H1 (cell line): Measurements from ENCODE around the gene FKBP10. TPM values are rescaled to one million over a fixed set of nuclear protein-coding genes. Genes with fewer than 3 reads are reported as not detected.

Source experiments
- CTCF ChIA-PET: fragments of 300-600 bp; sonication (Branson Sonifier 250); formaldehyde crosslinking; loops from one replicate; lab custom pipeline; 2021; ENCODE audit not compliant: partially characterized antibody; lab: Charles Lee
- POLR2A ChIA-PET: fragments of 300-600 bp; sonication (Branson Sonifier 250); formaldehyde crosslinking; loops from one replicate; lab custom pipeline; 2021; ENCODE audit warnings: inconsistent platforms; ENCODE audit not compliant: partially characterized antibody; lab: Charles Lee
- DNase-seq, 2 experiments: peaks; one replicate each; pipeline versions ENCODE4 v3.0.0 to v3.0.0-alpha.2; 2010 to 2022; ENCODE audit warnings: low spot score in 2 of 2, low read depth in 1 of 2, mixed read lengths in 1 of 2
- FAIRE-seq: peaks from 2 replicates; lab custom pipeline; 2011; peaks lifted over from hg19 to GRCh38; lab: Jason Lieb, UNC
- H2AFZ ChIP-seq: 2 replicates; pipeline ENCODE4 v1.8.1; 2012; ENCODE audit warnings: low read length, inconsistent platforms
- H2AK5ac ChIP-seq: 2 replicates; pipeline ENCODE4 v1.6.1; 2013; ENCODE audit warnings: low read depth, low read length
- H2BK120ac ChIP-seq: replicated peaks from 2 replicates; pipeline ENCODE3; 2013; ENCODE audit warnings: low read depth, low read length, inconsistent platforms
- H2BK12ac ChIP-seq: 2 replicates; pipeline ENCODE4 v1.6.1; 2013; ENCODE audit warnings: low read depth, low read length
- H2BK15ac ChIP-seq: 2 replicates; pipeline ENCODE4 v1.6.1; 2013; ENCODE audit warnings: low read length
- H2BK20ac ChIP-seq: 2 replicates; pipeline ENCODE4 v1.6.1; 2013; ENCODE audit warnings: low read length
- H2BK5ac ChIP-seq: 2 replicates; pipeline ENCODE4 v1.6.1; 2013; ENCODE audit warnings: low read depth, low read length
- H3K14ac ChIP-seq: 2 replicates; pipeline ENCODE4 v1.6.1; 2013; ENCODE audit warnings: inconsistent platforms; ENCODE audit not compliant: insufficient read length
- H3K18ac ChIP-seq: 2 replicates; pipeline ENCODE4 v1.6.1; 2013; ENCODE audit warnings: low read length; ENCODE audit errors: extremely low read depth
- H3K23ac ChIP-seq: 2 replicates; pipeline ENCODE4 v1.6.1; 2013; ENCODE audit warnings: inconsistent platforms; ENCODE audit not compliant: insufficient read length
- H3K23me2 ChIP-seq: 2 replicates; pipeline ENCODE4 v1.6.1; 2013; ENCODE audit warnings: low read depth, low read length
- H3K27ac ChIP-seq: 2 replicates; pipeline ENCODE4 v1.6.1; 2011; ENCODE audit warnings: low read depth, low read length, inconsistent platforms
- H3K27me3 ChIP-seq, 4 experiments: replicated peaks in 1 of 4; 1 replicate in 1 of 4; 2 replicates in 3 of 4; pipeline versions ENCODE4 v1.6.1 to v1.8.1; 2011 to 2013; ENCODE audit warnings: low read length in 3 of 4, mild to moderate bottlenecking in 3 of 4, inconsistent platforms in 2 of 4, mixed read lengths in 2 of 4, moderate library complexity in 1 of 4; ENCODE audit not compliant: control insufficient read depth in 3 of 4, insufficient read depth in 3 of 4; ENCODE audit errors: extremely low read depth in 1 of 4
- H3K36me3 ChIP-seq, 4 experiments: 2 replicates each; pipeline versions ENCODE4 v1.6.1 to v1.8.1; 2011 to 2013; ENCODE audit warnings: mild to moderate bottlenecking in 4 of 4, low read length in 3 of 4, moderate library complexity in 2 of 4, control low read depth in 1 of 4, inconsistent platforms in 1 of 4; ENCODE audit not compliant: insufficient read depth in 4 of 4, control insufficient read depth in 2 of 4
- H3K4ac ChIP-seq: replicated peaks from 2 replicates; pipeline ENCODE3; 2013; ENCODE audit warnings: low read length, low read depth, mixed read lengths, inconsistent platforms; ENCODE audit not compliant: insufficient read length
- H3K4me1 ChIP-seq, 4 experiments: replicated peaks in 1 of 4; 1 replicate in 1 of 4; 2 replicates in 3 of 4; pipeline versions ENCODE4 v1.6.1 to v1.8.1; 2011 to 2013; ENCODE audit warnings: low read length in 3 of 4, inconsistent platforms in 2 of 4, mixed read lengths in 1 of 4; ENCODE audit not compliant: insufficient read depth in 4 of 4, control insufficient read depth in 3 of 4
- H3K4me2 ChIP-seq, 2 experiments: 2 replicates each; pipeline versions ENCODE4 v1.6.1 to v1.8.1; 2011 to 2013; ENCODE audit warnings: low read depth in 2 of 2, low read length in 2 of 2, control low read depth in 1 of 2, inconsistent platforms in 1 of 2, mild to moderate bottlenecking in 1 of 2; ENCODE audit not compliant: insufficient read depth in 1 of 2
- H3K4me3 ChIP-seq, 4 experiments: fragments of 200-600, 300-600 bp in 1 of 4; sonication (generic), shearing (Covaris generic), sonication (Bioruptor Twin) in 1 of 4; 2 replicates each; pipeline versions ENCODE4 v1.5.1 to v1.8.1; 2011 to 2016; ENCODE audit warnings: low read length in 4 of 4, low read depth in 3 of 4, control low read depth in 2 of 4, inconsistent platforms in 2 of 4, mild to moderate bottlenecking in 2 of 4, mixed read lengths in 1 of 4, moderate library complexity in 1 of 4; ENCODE audit not compliant: insufficient read depth in 2 of 4; ENCODE audit errors: extremely low read depth in 1 of 4
- H3K56ac ChIP-seq: replicated peaks from 2 replicates; pipeline ENCODE3; 2013; ENCODE audit warnings: low read depth, mild to moderate bottlenecking, mixed read lengths, low read length, inconsistent platforms; ENCODE audit not compliant: insufficient read length
- H3K79me1 ChIP-seq: 2 replicates; pipeline ENCODE4 v1.6.1; 2013; ENCODE audit warnings: low read depth, low read length, control low read depth
- H3K79me2 ChIP-seq, 2 experiments: 2 replicates each; pipeline versions ENCODE4 v1.6.1 to v1.8.1; 2012 to 2013; ENCODE audit warnings: low read length in 2 of 2, mild to moderate bottlenecking in 2 of 2, inconsistent platforms in 1 of 2; ENCODE audit not compliant: insufficient read depth in 2 of 2, control insufficient read depth in 1 of 2
- H3K9ac ChIP-seq, 4 experiments: replicated peaks in 1 of 4; 1 replicate in 1 of 4; 2 replicates in 3 of 4; pipeline versions ENCODE4 v1.6.1 to v1.8.1; 2011 to 2013; ENCODE audit warnings: low read depth in 3 of 4, low read length in 3 of 4, control low read depth in 2 of 4, mild to moderate bottlenecking in 2 of 4, moderate library complexity in 2 of 4, inconsistent platforms in 1 of 4; ENCODE audit errors: extremely low read depth in 1 of 4
- H3K9me3 ChIP-seq, 2 experiments: 2 replicates each; pipeline versions ENCODE4 v1.6.1 to v1.8.1; 2012 to 2013; ENCODE audit warnings: mild to moderate bottlenecking in 2 of 2, moderate library complexity in 2 of 2, control low read depth in 1 of 2, inconsistent platforms in 1 of 2, low read depth in 1 of 2, low read length in 1 of 2, mixed read lengths in 1 of 2; ENCODE audit not compliant: insufficient read depth in 2 of 2
- H4K20me1 ChIP-seq, 2 experiments: replicated peaks in 1 of 2; 2 replicates each; pipeline versions ENCODE3 to v1.8.1; 2011 to 2013; ENCODE audit warnings: inconsistent platforms in 2 of 2, low read length in 2 of 2, mild to moderate bottlenecking in 1 of 2; ENCODE audit not compliant: insufficient read depth in 2 of 2, control insufficient read depth in 1 of 2
- H4K5ac ChIP-seq: 2 replicates; pipeline ENCODE4 v1.6.1; 2013; ENCODE audit warnings: low read length, low read depth, mixed read lengths, inconsistent platforms; ENCODE audit not compliant: insufficient read length
- H4K8ac ChIP-seq: 2 replicates; pipeline ENCODE4 v1.8.0; 2013; ENCODE audit warnings: mild to moderate bottlenecking, moderate library complexity, low read length, inconsistent platforms; ENCODE audit not compliant: insufficient read depth; ENCODE audit errors: extremely low read depth
- H4K91ac ChIP-seq: replicated peaks from 2 replicates; pipeline ENCODE3; 2013; ENCODE audit warnings: low read length, mixed read lengths, inconsistent platforms; ENCODE audit not compliant: insufficient read length
- ASH2L ChIP-seq: fragments of 200-600, 300-600 bp; sonication (generic); IDR thresholded peaks from one replicate; pipeline ENCODE4 v1.7.1; 2017; ENCODE audit warnings: low read length
- BACH1 ChIP-seq: IDR thresholded peaks from 2 replicates; pipeline ENCODE4 v1.6.1; 2012; ENCODE audit warnings: low read length, improper control_type of control experiment
- CTBP2 ChIP-seq: IDR thresholded peaks from 2 replicates; pipeline ENCODE4 v1.7.0; 2011; ENCODE audit warnings: borderline replicate concordance, mild to moderate bottlenecking, moderate library complexity, mixed read lengths, low read length; ENCODE audit not compliant: insufficient read depth, insufficient read length
- EGR1 ChIP-seq: IDR thresholded peaks from 2 replicates; pipeline ENCODE4 v1.6.1; 2011; ENCODE audit warnings: low read depth, low read length, borderline replicate concordance
- FOSL1 ChIP-seq: IDR thresholded peaks from 2 replicates; pipeline ENCODE4 v1.6.1; 2011; ENCODE audit warnings: mild to moderate bottlenecking, low read depth, low read length, moderate library complexity; ENCODE audit not compliant: insufficient read depth
- GTF2F1 ChIP-seq: IDR thresholded peaks from 2 replicates; pipeline ENCODE4 v1.6.1; 2012; ENCODE audit warnings: low read depth, low read length, improper control_type of control experiment, borderline replicate concordance
- HDAC6 ChIP-seq: IDR thresholded peaks from one replicate; pipeline ENCODE4 v1.7.1; 2012; ENCODE audit warnings: low read depth, mild to moderate bottlenecking, inconsistent platforms, low read length, moderate library complexity
- NRF1 ChIP-seq: IDR thresholded peaks from 2 replicates; pipeline ENCODE4 v1.6.1; 2011; ENCODE audit warnings: mild to moderate bottlenecking, low read depth, low read length, improper control_type of control experiment
- RAD21 ChIP-seq, 2 experiments: IDR thresholded peaks in 1 of 2; conservative IDR thresholded peaks in 1 of 2; 2 replicates each; pipeline ENCODE4 v1.6.1; 2011; ENCODE audit warnings: low read depth in 2 of 2, low read length in 2 of 2, improper control_type of control experiment in 1 of 2, inconsistent platforms in 1 of 2, mild to moderate bottlenecking in 1 of 2, moderate library complexity in 1 of 2
- RFX5 ChIP-seq: IDR thresholded peaks from 2 replicates; pipeline ENCODE4 v1.6.1; 2011; ENCODE audit warnings: low read depth, low read length, improper control_type of control experiment, borderline replicate concordance
- SP1 ChIP-seq: IDR thresholded peaks from 2 replicates; pipeline ENCODE4 v1.6.1; 2011; ENCODE audit warnings: low read depth, low read length
- SP4 ChIP-seq: IDR thresholded peaks from 2 replicates; pipeline ENCODE4 v1.6.1; 2012; ENCODE audit warnings: low read length, inconsistent platforms
- TEAD4 ChIP-seq: IDR thresholded peaks from 2 replicates; pipeline ENCODE4 v1.6.1; 2012; ENCODE audit warnings: low read depth, low read length, inconsistent platforms, mixed read lengths
- WGBS, 2 experiments: shearing (Covaris generic) in 1 of 2; methylation state at CpG; one replicate each; pipeline versions ENCODE4 v1.1.6 to v1.1.7; 2013 to 2015; ENCODE audit warnings: low lambda C conversion rate in 2 of 2, mixed read lengths in 2 of 2, inconsistent platforms in 1 of 2, low coverage in 1 of 2, missing lambda C conversion rate in 1 of 2; ENCODE audit not compliant: insufficient replicate concordance in 2 of 2, insufficient coverage in 1 of 2, insufficient read length in 1 of 2; ENCODE audit errors: extremely low coverage in 1 of 2, missing lambda C conversion rate in 1 of 2; 5-methylcytosine and 5-hydroxymethylcytosine counted together
- polyA plus RNA-seq, 7 experiments: library from polyadenylated mRNA; depleted of rRNA in 3 of 7; stranded (reverse) in 5 of 7; unstranded in 2 of 7; fragments of >200 nt in 5 of 7; fragments of 200-250 nt in 2 of 7; gene quantifications; 1 replicate in 5 of 7; 2 replicates in 1 of 7; 4 replicates in 1 of 7; pipeline versions ENCODE4 v1.2.1 to v1.2.3, GENCODE V29; 2011 to 2013; ENCODE audit warnings: missing spikeins in 2 of 7, mixed read lengths in 2 of 7
- total RNA-seq: library from RNA; stranded (reverse); fragmentation: NEBNext Ultra II Directional; extraction: Animal tissue kit (Norgen Biotek cat#: 25700); gene quantifications from 2 replicates; pipeline ENCODE4 v1.2.1, GENCODE V29; 2021

The FKBP10 gene
- total and polyA plus RNA-seq, 2 of the 8 experiments (the other 6 are each of a cell fraction or from before 2014, with no cell fraction given), result 173 to 283 TPM

DNA sequence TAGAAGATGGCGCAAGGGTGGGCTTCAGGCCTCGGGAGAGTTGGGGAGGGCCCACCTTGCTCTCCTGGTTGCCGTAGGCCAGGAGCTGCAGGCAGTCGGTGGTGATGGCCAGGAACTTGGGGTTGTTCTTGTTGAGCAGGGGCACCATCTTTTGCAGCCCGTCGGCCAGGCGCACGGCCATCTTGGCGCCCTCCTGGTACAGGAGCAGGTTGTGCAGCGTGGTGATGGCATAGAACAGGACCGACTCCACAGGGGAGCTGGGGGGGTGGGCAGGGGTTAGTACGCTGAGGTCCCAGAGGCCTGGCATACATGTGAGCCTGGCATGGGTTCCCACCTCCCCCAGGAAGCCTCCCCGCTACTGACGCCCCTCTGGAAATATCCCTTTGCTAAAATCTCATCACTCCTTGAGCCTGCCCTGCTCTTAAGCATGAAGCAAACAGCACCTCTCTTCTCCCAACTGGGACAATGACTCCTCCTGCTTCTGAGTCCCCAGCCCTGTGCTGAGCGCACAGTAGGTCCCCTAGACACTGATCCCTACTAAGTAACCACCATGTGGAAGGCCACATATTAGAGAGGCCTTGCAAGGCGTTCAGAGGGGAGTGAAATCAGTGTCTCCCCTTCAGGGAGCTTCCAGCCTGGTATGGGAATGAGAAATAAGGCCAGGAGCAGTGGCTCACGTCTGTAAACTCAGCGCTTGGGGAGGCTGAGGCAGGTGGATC is 45.3 kb upstream of the FKBP10 start:
- H3K9ac ChIP-seq, result no peak overlapping the region
- H3K4me3 ChIP-seq, result no peak overlapping the region
- H3K4ac ChIP-seq, result no peak overlapping the region
- H2BK120ac ChIP-seq, result no peak overlapping the region
- H2BK5ac ChIP-seq, result no peak overlapping the region
- no peak overlapping the region for H2AK5ac ChIP-seq
- no peak overlapping the region for H4K8ac ChIP-seq
- peaks cover 29 to 67% (median 58%) of the 10 kb centered on the region in 4 experiments for H3K36me3 ChIP-seq
- peaks cover 2 to 24% of the 10 kb centered on the region in 2 experiments for H4K20me1 ChIP-seq
- no peak overlapping the region for H3K27ac ChIP-seq
- no peak overlapping the region for H3K4me2 ChIP-seq
- H3K27me3 ChIP-seq, result no peaks in the 10 kb centered on the region
- no peak overlapping the region for H2BK15ac ChIP-seq
- peaks cover 6% of the 10 kb centered on the region; the same call in 1 of the 2 replicates for H3K79me1 ChIP-seq
- no peaks in the 10 kb centered on the region; the same call in 1 of the 2 replicates for H3K23me2 ChIP-seq
- H3K79me2 ChIP-seq, result no peaks in the 10 kb centered on the region; a peak in 1 of 4 replicates
- no peak overlapping the region for H4K91ac ChIP-seq
- DNase-seq, result no peak
- peaks cover 0 to 12% (median 9%) of the 10 kb centered on the region in 4 experiments; a peak in 6 of 7 replicates for H3K4me1 ChIP-seq
- CTCF ChIA-PET, result interaction anchor here (0.6 to 1.9 kb wide), 6 partner anchors 9 to 35 kb away, joined by 4 to 7 read pairs (median 4); no protein-coding TSS in a partner anchor
- no peak overlapping the region for H2BK20ac ChIP-seq
- no peak for FAIRE-seq
- no peak overlapping the region for H3K56ac ChIP-seq
- H3K18ac ChIP-seq, result no peak overlapping the region
- no peaks in the 10 kb centered on the region for H3K9me3 ChIP-seq
- no peak overlapping the region for H2AFZ ChIP-seq
- no peak overlapping the region for H2BK12ac ChIP-seq
- no peak overlapping the region for H3K23ac ChIP-seq
- no peak overlapping the region for H4K5ac ChIP-seq
- POLR2A ChIA-PET, result interaction anchor here (1.5 to 1.6 kb wide), 2 partner anchors 10 to 15 kb away, joined by 4 to 5 read pairs; no protein-coding TSS in a partner anchor
- WGBS, 2 experiments, result 92% methylated on average over 15 of the region's 18 CpGs; no CpG with 5 or more reads in 1 of the 2 experiments
- no peak overlapping the region for H3K14ac ChIP-seq
- TF ChIP-seq HDAC6 (no peak), BACH1 (no peak), CTBP2 (no peak), EGR1 (no peak), SP4 (no peak), SP1 (no peak), RAD21 (IDR thresholded peaks at IDR 0.05 in 1 of 2, conservative IDR thresholded peaks at IDR 0.05 in 1 of 2; ENCODE audit: low read depth in 2 of 2, low read length in 2 of 2) (no peak), ASH2L (no peak), RFX5 (no peak), NRF1 (no peak), FOSL1 (no peak), GTF2F1 (no peak), TEAD4 (no peak)
